Neural cell (in vitro differentiated cells): Measurements from ENCODE around the gene ARHGAP42. TPM values are rescaled to one million over a fixed set of nuclear protein-coding genes. Genes with fewer than 3 reads are reported as not detected.

ENCODE experiments used
- H2AFZ ChIP-seq: fragments of 200-600, 300-800 bp; sonication (generic), shearing (Covaris generic); 2 replicates; pipeline ENCODE4 v1.6.0; 2014; ENCODE audit warnings: low read depth, mild to moderate bottlenecking, antibody characterized with exemption, low read length, moderate library complexity
- H3F3A ChIP-seq: fragments of 200-600 bp; shearing (Covaris generic); 2 replicates; pipeline ENCODE4 v1.6.1; 2016; ENCODE audit warnings: mild to moderate bottlenecking, moderate library complexity, mixed read lengths, antibody characterized with exemption, low read length; ENCODE audit not compliant: insufficient read depth, poor library complexity, severe bottlenecking
- H3K27ac ChIP-seq: fragments of 200-600, 300-800 bp; sonication (generic), shearing (Covaris generic); 2 replicates; pipeline ENCODE4 v1.5.1; 2014; ENCODE audit warnings: mild to moderate bottlenecking, low read length, moderate library complexity
- H3K27me3 ChIP-seq: fragments of 300-800, 200-600 bp; sonication (generic), shearing (Covaris generic); 2 replicates; pipeline ENCODE4 v1.6.0; 2014; ENCODE audit warnings: mild to moderate bottlenecking, low read depth, low read length, moderate library complexity; ENCODE audit not compliant: insufficient read depth
- H3K36me3 ChIP-seq: fragments of 300-800, 200-600 bp; sonication (generic), shearing (Covaris generic); 2 replicates; pipeline ENCODE4 v1.5.1; 2014; ENCODE audit warnings: mild to moderate bottlenecking, antibody characterized with exemption, low read length, moderate library complexity; ENCODE audit not compliant: insufficient read depth
- H3K4me2 ChIP-seq: fragments of 300-800, 200-600 bp; sonication (generic), shearing (Covaris generic); 2 replicates; pipeline ENCODE4 v1.6.0; 2014; ENCODE audit warnings: mild to moderate bottlenecking, low read length
- H3K4me3 ChIP-seq: fragments of 300-800, 200-600 bp; sonication (generic), shearing (Covaris generic); 2 replicates; pipeline ENCODE4 v1.5.1; 2014; ENCODE audit warnings: mild to moderate bottlenecking, low read length, moderate library complexity
- H3K79me2 ChIP-seq: fragments of 200-600 bp; shearing (Covaris generic); replicated peaks from 2 replicates; pipeline ENCODE4 v1.6.0; 2014; ENCODE audit warnings: mild to moderate bottlenecking, low read length, moderate library complexity; ENCODE audit not compliant: insufficient read depth
- H3K9ac ChIP-seq: fragments of 300-800, 200-600 bp; sonication (generic), shearing (Covaris generic); 2 replicates; pipeline ENCODE4 v1.6.1; 2016; ENCODE audit warnings: mild to moderate bottlenecking, low read length, mixed read lengths
- H3K9me2 ChIP-seq: fragments of 200-600 bp; shearing (Covaris generic); 2 replicates; pipeline ENCODE4 v1.6.1; 2016; ENCODE audit warnings: mild to moderate bottlenecking, low read length, mixed read lengths; ENCODE audit not compliant: insufficient read depth
- H3K9me3 ChIP-seq: fragments of 200-600, 300-800 bp; sonication (generic), shearing (Covaris generic); 2 replicates; pipeline ENCODE4 v1.6.1; 2016; ENCODE audit warnings: mild to moderate bottlenecking, mixed run types, low read length, moderate library complexity, mixed read lengths
- H4K20me1 ChIP-seq: fragments of 200-600 bp; shearing (Covaris generic); 2 replicates; pipeline ENCODE4 v1.6.1; 2016; ENCODE audit warnings: mild to moderate bottlenecking, mixed run types; ENCODE audit not compliant: insufficient read depth
- CTCF ChIP-seq: fragments of 450-650 bp; IDR thresholded peaks from 2 replicates; pipeline ENCODE4 v1.5.1; 2014; ENCODE audit warnings: antibody characterized with exemption, mild to moderate bottlenecking, moderate library complexity; ENCODE audit not compliant: poor library complexity, severe bottlenecking
- EP300 ChIP-seq: fragments of 450-650 bp; conservative IDR thresholded peaks from 2 replicates; pipeline ENCODE4 v1.6.1; 2014; ENCODE audit warnings: antibody characterized with exemption, mild to moderate bottlenecking, moderate library complexity; ENCODE audit not compliant: poor library complexity, severe bottlenecking
- EZH2 ChIP-seq: fragments of 200-600, 300-800 bp; shearing (Covaris generic), sonication (generic); IDR thresholded peaks from 2 replicates; pipeline ENCODE4 v1.6.1; 2014; ENCODE audit warnings: antibody characterized with exemption, low read length, borderline replicate concordance, mild to moderate bottlenecking; ENCODE audit not compliant: insufficient read depth, poor library complexity, severe bottlenecking
- MXI1 ChIP-seq: fragments of 450-650 bp; conservative IDR thresholded peaks from 2 replicates; pipeline ENCODE4 v1.6.1; 2014; ENCODE audit warnings: antibody characterized with exemption, mild to moderate bottlenecking; ENCODE audit not compliant: poor library complexity, severe bottlenecking
- POLR2AphosphoS5 ChIP-seq: IDR thresholded peaks from 2 replicates; pipeline ENCODE4 v1.6.1; 2012
- RAD21 ChIP-seq: fragments of 450-650 bp; conservative IDR thresholded peaks from 2 replicates; pipeline ENCODE4 v1.6.1; 2014; ENCODE audit warnings: antibody characterized with exemption, mild to moderate bottlenecking, moderate library complexity
- REST ChIP-seq: IDR thresholded peaks from 2 replicates; pipeline ENCODE4 v1.6.1; 2012; ENCODE audit warnings: borderline replicate concordance
- SMC3 ChIP-seq: fragments of 450-650 bp; conservative IDR thresholded peaks from 2 replicates; pipeline ENCODE4 v1.6.1; 2014; ENCODE audit warnings: antibody characterized with exemption, mild to moderate bottlenecking, moderate library complexity; ENCODE audit not compliant: poor library complexity
- TAF1 ChIP-seq: IDR thresholded peaks from 2 replicates; pipeline ENCODE4 v1.6.1; 2012; ENCODE audit warnings: low read depth
- polyA plus RNA-seq: library from polyadenylated mRNA; depleted of rRNA; stranded (reverse); fragments of >200 nt; gene quantifications from 2 replicates; pipeline ENCODE4 v1.2.3, GENCODE V29; 2014

Gene ARHGAP42
- polyA plus RNA-seq, 1 donor from 2014 or later, result 0.64 TPM

DNA sequence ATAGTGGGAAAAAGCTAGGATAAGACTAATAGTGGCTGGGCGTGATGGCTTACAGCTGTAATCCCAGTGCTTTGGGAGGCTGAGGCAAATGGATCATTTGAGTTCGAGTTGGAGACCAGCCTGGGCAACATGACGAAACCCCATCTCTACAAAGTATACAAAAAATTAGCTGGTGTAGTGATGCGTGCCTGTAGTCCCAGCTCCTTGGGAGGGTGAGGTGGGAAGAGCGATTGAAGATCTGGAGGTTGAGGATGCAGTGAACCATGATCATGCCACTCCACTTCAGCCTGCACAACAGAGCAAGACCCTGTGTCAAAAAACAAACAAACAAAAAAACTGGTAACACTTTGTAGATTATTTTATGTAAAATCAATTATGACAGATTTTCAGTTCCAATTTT, 8.8 kb downstream of the ARHGAP42 start:
- TF ChIP-seq EP300 (no peak), SMC3 (no peak), POLR2AphosphoS5 (no peak), EZH2 (no peak), CTCF (no peak), MXI1 (no peak), RAD21 (no peak), TAF1 (no peak), REST (no peak)
- no peaks in the 10 kb centered on the region for H4K20me1 ChIP-seq
- H3K27ac ChIP-seq, result no peak overlapping the region
- no peak overlapping the region for H3K4me3 ChIP-seq
- H3K9ac ChIP-seq, result no peak overlapping the region
- H3K27me3 ChIP-seq, result no peaks in the 10 kb centered on the region
- H3K9me2 ChIP-seq, result no peaks in the 10 kb centered on the region
- H3K4me2 ChIP-seq, result no peak overlapping the region
- no peak overlapping the region for H2AFZ ChIP-seq
- H3K9me3 ChIP-seq, result no peaks in the 10 kb centered on the region
- no peaks in the 10 kb centered on the region for H3K79me2 ChIP-seq
- H3K36me3 ChIP-seq, result no peaks in the 10 kb centered on the region
- H3F3A ChIP-seq, result no peaks in the 10 kb centered on the region

- Histone ChIP-seq H3K4me3 (no peak overlapping the region), H2AFZ (no peak overlapping the region), H3K4me2 (no peak overlapping the region), H3K79me2 (no peaks in the 10 kb centered on the region), H3K27ac (no peak overlapping the region), H3K27me3 (no peaks in the 10 kb centered on the region), H3F3A (no peaks in the 10 kb centered on the region), H3K9ac (no peak overlapping the region), H3K9me3 (no peaks in the 10 kb centered on the region), H3K36me3 (no peaks in the 10 kb centered on the region), H4K20me1 (no peaks in the 10 kb centered on the region), H3K9me2 (no peaks in the 10 kb centered on the region)
- TF ChIP-seq SMC3 (no peak), POLR2AphosphoS5 (no peak), TAF1 (no peak), RAD21 (no peak), EZH2 (no peak), REST (no peak), CTCF (no peak), MXI1 (no peak), EP300 (no peak)
Observed at GRCh38 chr11:100703139-100703538, 16.1 kb downstream of the ARHGAP42 start.
